ENCODE results near the gene RNASEH2A. TPM values are rescaled to one million over a fixed set of nuclear protein-coding genes. Genes with fewer than 3 reads are reported as not detected.

Gene RNASEH2A
- total and polyA plus RNA-seq, 2 of the 13 experiments (the other 11 are each of a cell fraction or from before 2014, with no cell fraction given), result 25.1 to 35.8 TPM

DNA sequence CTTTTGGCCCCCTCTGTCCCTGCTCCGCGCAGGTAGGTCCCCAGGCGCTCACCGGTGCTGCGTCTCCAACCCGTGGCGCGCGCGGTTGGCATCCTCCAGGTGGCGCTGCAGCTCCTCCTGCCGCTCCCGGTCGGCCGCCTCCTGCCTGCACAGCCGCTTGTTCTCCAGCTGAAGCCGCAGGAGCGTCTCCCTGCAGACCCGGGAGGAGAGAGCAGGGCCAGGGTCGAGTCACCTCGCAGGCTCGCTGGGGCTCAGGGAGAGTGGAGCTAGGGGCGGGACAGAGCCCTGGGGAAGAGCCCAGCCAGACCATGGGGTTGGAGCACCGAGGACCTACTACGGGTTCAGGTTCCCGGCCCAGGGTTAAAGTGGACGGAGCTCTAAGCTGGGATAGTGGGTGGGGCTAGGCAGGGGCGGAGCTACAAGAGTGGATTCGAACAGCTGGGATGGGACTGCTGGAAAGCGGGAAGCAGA, 40.3 kb upstream of the RNASEH2A start (continued):
- TF ChIP-seq ATF7 (IDR thresholded peaks at IDR 0.05) (no peak), ATF7 (CRISPR knock-in tag; IDR thresholded peaks at IDR 0.05) (no peak), NCOA2 (CRISPR knock-in tag; IDR thresholded peaks at IDR 0.05) (no peak), SKI (IDR thresholded peaks at IDR 0.05; ENCODE audit: partially characterized antibody) (no peak), ELF3 (CRISPR knock-in tag; IDR thresholded peaks at IDR 0.05) (peak; percentile 47; the same call in 1 of the 2 replicates), ZNF256 (CRISPR knock-in tag; conservative IDR thresholded peaks at IDR 0.05) (no peak), CHD4 (IDR thresholded peaks at IDR 0.05; ENCODE audit: borderline replicate concordance, low read length) (no peak), ZBTB40 (IDR thresholded peaks at IDR 0.05) (no peak), ZBTB40 (CRISPR knock-in tag; IDR thresholded peaks at IDR 0.05) (0 out of 2 replicates have a peak, but pooled peaks have one; percentile 49), ZNF7 (CRISPR knock-in tag; IDR thresholded peaks at IDR 0.05) (no peak), SP5 (CRISPR knock-in tag; IDR thresholded peaks at IDR 0.05; ENCODE audit: borderline replicate concordance, low read depth) (no peak), MXI1 (IDR thresholded peaks at IDR 0.05; ENCODE audit: borderline replicate concordance, low read depth, low read length) (peak; percentile 20; the same call in 1 of the 3 replicates), RARA (CRISPR knock-in tag; IDR thresholded peaks at IDR 0.05) (no peak)
- TF ChIP-seq, protein P1, sequence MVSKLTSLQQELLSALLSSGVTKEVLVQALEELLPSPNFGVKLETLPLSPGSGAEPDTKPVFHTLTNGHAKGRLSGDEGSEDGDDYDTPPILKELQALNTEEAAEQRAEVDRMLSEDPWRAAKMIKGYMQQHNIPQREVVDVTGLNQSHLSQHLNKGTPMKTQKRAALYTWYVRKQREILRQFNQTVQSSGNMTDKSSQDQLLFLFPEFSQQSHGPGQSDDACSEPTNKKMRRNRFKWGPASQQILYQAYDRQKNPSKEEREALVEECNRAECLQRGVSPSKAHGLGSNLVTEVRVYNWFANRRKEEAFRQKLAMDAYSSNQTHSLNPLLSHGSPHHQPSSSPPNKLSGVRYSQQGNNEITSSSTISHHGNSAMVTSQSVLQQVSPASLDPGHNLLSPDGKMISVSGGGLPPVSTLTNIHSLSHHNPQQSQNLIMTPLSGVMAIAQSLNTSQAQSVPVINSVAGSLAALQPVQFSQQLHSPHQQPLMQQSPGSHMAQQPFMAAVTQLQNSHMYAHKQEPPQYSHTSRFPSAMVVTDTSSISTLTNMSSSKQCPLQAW (CRISPR knock-in tag; IDR thresholded peaks at IDR 0.05), result peak; percentile 64
- TF ChIP-seq, protein P2, sequence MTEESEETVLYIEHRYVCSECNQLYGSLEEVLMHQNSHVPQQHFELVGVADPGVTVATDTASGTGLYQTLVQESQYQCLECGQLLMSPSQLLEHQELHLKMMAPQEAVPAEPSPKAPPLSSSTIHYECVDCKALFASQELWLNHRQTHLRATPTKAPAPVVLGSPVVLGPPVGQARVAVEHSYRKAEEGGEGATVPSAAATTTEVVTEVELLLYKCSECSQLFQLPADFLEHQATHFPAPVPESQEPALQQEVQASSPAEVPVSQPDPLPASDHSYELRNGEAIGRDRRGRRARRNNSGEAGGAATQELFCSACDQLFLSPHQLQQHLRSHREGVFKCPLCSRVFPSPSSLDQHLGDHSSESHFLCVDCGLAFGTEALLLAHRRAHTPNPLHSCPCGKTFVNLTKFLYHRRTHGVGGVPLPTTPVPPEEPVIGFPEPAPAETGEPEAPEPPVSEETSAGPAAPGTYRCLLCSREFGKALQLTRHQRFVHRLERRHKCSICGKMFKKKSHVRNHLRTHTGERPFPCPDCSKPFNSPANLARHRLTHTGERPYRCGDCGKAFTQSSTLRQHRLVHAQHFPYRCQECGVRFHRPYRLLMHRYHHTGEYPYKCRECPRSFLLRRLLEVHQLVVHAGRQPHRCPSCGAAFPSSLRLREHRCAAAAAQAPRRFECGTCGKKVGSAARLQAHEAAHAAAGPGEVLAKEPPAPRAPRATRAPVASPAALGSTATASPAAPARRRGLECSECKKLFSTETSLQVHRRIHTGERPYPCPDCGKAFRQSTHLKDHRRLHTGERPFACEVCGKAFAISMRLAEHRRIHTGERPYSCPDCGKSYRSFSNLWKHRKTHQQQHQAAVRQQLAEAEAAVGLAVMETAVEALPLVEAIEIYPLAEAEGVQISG (CRISPR knock-in tag; IDR thresholded peaks at IDR 0.05), result peak; percentile 90
- TF ChIP-seq, protein P3, sequence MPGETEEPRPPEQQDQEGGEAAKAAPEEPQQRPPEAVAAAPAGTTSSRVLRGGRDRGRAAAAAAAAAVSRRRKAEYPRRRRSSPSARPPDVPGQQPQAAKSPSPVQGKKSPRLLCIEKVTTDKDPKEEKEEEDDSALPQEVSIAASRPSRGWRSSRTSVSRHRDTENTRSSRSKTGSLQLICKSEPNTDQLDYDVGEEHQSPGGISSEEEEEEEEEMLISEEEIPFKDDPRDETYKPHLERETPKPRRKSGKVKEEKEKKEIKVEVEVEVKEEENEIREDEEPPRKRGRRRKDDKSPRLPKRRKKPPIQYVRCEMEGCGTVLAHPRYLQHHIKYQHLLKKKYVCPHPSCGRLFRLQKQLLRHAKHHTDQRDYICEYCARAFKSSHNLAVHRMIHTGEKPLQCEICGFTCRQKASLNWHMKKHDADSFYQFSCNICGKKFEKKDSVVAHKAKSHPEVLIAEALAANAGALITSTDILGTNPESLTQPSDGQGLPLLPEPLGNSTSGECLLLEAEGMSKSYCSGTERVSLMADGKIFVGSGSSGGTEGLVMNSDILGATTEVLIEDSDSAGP (CRISPR knock-in tag; IDR thresholded peaks at IDR 0.05; ENCODE audit: borderline replicate concordance), result peak; percentile 90
